ENCODE data around the gene UBE2S. TPM values are rescaled to one million over a fixed set of nuclear protein-coding genes. Genes with fewer than 3 reads are reported as not detected.
"Not testable (repeated sequence)": the region's sequence is repeated elsewhere in the genome, so short reads cannot be mapped to it uniquely, and the experiment has no call there.

The UBE2S gene
- total RNA-seq, 1 donor from 2014 or later: 35.9 TPM

GRCh38 chr19:55405638-55406037 is 1.9 kb downstream of the UBE2S start:
- no peak for DNase-seq

GRCh38 chr19:55402509-55402908 is 5.1 kb downstream of the UBE2S start:
- no peak for DNase-seq

GRCh38 chr19:55401390-55401789 is 6.2 kb downstream of the UBE2S start:
- not testable (repeated sequence) for DNase-seq

- no peak for DNase-seq
Measured at GRCh38 chr19:55400281-55401087, 7.1 kb downstream of the UBE2S start.

- no peak for DNase-seq
Measured at GRCh38 chr19:55398200-55398925, 9.2 kb downstream of the UBE2S start.

- no peak for DNase-seq
Measured at GRCh38 chr19:55392820-55393761, 14.5 kb downstream of the UBE2S start.

- no peak for DNase-seq
Measured at GRCh38 chr19:55391702-55392615, 15.6 kb downstream of the UBE2S start.

- no peak for DNase-seq
Measured at GRCh38 chr19:55391191-55391670, 16.4 kb downstream of the UBE2S start.

GRCh38 chr19:55390461-55390880 is 17.1 kb downstream of the UBE2S start:
- no peak for DNase-seq

- DNase-seq: no peak
Measured at GRCh38 chr19:55389386-55390317, 17.9 kb downstream of the UBE2S start.

- DNase-seq: no peak
Measured at GRCh38 chr19:55387736-55388497, 19.7 kb downstream of the UBE2S start.

GRCh38 chr19:55386493-55386971 is 21.1 kb downstream of the UBE2S start:
- no peak for DNase-seq

- peak; percentile 95 for DNase-seq
Measured at GRCh38 chr19:55385724-55386492, 21.7 kb downstream of the UBE2S start, which contains the start of gene RPL28. TSS of gene RPL28 (plus strand) at chr19:55385932. CDS start at chr19:55386358, 426 bp downstream.

GRCh38 chr19:55384920-55385723 is 22.5 kb downstream of the UBE2S start:
- DNase-seq: peak; percentile 90

- no peak for DNase-seq
Measured at GRCh38 chr19:55384131-55384919, 23.3 kb downstream of the UBE2S start, which contains the start of gene TMEM238. TSS of gene TMEM238 (minus strand) at chr19:55384292. CDS start at chr19:55384259, 33 bp downstream.
